NCI-H187 (cell line): ENCODE data around the gene RASSF5.
A peak's percentile ranks its signal among the peaks of the same experiment; 100 is the strongest.
"Not testable (repeated sequence)": the region's sequence is repeated elsewhere in the genome, so short reads cannot be mapped to it uniquely, and the experiment has no call there.

ENCODE experiments used
- DNase-seq, 2 experiments: peaks; one replicate each; lab custom pipeline; 2025; lab: John Stamatoyannopoulos, UW

The RASSF5 gene

DNA sequence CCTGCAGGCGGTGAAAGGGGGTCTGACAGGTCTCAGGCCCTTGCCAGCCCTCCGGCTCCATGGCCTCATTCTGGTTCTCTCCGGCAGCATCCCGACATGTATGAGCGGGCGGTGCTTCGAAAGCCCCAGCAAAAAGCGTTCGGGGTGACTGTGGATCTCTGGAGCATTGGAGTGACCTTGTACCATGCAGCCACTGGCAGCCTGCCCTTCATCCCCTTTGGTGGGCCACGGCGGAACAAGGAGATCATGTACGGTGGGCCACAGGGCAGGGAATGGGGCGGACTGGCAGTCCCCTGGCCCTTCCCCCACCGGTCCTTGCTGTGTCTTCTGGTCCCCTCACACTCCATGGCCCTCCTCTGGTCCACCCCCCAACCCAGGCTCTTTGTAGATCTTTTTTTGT lies 30.7 kb upstream of the RASSF5 start:
- DNase-seq, result no peak

DNA sequence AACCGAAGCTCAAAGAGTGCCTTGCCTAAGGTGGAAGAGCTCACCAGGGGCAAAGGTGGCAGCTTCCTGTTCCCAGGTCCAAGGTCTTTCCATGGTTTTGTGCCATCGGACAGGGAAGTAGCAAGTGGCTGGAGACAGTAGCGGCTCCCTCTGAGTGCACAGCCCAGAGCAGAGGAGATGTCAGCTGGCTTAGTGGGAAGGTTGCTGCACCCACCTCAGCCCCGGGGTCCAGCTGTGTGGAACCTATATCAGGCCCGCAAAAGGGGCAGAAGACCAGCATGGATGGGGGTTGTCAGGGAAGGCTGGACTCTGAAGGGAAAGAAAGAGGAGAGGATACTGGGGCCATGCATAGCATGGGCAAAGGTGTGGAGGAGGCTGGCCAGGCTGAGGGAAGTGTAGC lies 30.2 kb upstream of the RASSF5 start:
- no peak for DNase-seq

DNA sequence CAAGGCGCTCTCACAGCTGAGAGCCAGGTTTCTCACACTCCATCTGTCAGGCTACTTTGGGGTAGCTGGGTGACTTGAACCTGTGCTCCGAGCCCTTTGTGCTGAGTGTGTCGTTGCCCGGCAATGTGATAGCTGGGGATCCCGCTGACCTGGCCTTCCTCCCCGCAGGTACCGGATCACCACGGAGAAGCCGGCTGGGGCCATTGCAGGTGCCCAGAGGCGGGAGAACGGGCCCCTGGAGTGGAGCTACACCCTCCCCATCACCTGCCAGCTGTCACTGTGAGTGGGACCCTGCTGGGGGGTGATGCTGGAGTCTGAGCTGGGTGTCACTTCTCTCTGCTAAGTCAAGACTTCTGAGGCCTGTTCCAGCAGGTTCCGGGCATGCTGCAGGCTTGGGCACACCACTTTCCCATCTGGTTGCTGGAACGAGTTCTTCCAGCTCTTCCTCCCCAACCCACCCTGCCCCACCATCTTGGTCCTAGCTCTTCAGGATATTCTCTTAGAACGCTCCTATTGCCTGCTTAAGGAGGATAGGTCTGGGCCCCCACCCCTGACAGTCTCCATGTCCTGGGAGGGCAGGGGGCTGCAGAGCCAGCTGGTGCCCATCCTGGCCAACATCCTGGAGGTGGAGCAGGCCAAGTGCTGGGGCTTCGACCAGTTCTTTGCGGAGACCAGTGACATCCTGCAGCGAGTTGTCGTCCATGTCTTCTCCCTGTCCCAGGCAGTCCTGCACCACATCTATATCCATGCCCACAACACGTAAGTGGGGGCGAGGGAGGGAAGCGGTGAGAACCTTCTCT lies 29.6 kb upstream of the RASSF5 start:
- no peak for DNase-seq

DNA sequence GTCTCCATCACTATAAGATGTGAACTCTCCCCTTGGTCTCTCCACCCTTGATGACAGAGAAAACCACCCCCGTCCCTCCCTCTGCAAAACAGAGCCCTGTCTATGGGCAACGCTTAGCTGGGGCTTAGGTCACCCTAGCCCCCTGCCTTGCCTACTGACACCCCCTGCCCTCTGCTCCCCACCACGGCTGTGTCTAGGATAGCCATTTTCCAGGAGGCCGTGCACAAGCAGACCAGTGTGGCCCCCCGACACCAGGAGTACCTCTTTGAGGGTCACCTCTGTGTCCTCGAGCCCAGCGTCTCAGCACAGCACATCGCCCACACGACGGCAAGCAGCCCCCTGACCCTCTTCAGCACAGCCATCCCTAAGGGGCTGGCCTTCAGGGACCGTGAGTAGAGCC lies 28.6 kb upstream of the RASSF5 start:
- DNase-seq, result no peak

DNA sequence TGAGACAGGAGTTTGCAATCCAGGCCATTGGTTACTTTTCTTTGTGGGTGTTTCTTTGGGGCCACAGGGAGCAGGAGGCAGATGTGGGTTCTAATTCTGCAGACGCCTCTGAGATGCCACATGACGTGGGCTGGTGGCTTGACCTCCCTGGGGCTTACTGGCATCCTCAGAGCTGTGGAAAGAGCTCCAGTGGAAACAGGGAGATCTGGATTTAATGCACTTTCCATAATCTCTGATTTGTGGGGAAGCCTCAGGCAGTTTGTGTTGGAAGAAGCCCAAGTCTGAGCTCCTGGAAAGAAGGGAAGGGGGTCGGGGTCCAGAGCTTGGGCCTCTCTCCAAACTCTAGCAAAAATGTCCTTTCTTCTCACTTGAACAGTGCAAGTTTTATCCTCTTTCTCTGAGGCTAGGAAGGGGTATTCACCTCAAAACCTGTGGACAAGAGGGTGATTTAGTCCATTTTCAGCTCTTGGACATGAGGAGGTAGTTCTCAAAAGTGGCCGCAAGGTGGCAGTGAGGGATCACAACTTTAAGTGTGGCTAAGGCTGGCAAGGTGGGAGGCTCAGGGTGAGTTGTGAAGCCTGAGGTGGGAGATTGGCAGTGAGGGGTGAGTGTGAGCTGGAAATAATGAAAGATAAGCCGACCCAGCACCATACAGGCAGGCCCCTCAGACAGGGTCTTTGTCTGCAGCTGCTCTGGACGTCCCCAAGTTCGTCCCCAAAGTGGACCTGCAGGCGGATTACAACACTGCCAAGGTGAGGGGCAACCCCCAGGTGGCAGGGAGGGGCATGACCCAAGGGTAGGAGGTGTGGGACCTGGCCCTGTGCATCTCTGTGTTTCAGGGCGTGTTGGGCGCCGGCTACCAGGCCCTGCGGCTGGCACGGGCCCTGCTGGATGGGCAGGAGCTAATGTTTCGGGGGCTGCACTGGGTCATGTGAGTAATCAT lies 27.9 kb upstream of the RASSF5 start:
- DNase-seq, result peak; percentile 60 to 91

DNA sequence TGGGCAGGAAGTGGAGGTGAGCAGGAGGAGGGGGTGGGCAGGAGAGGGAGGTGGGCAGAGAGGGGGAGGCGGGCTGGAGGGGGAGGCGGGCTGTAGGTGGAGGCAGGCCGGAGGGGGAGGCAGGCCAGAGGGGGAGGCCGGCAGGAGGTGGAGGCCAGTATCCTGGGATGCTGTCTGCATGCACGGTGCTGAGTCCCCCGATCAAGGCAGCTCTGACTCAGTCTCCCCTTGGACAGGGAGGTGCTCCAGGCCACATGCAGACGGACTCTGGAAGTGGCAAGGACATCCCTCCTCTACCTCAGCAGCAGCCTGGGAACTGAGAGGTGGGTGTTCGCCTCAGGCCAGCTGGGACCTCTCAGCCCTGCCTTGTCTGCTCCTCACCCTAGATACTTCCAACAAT lies 27.1 kb upstream of the RASSF5 start:
- DNase-seq, result no peak

DNA sequence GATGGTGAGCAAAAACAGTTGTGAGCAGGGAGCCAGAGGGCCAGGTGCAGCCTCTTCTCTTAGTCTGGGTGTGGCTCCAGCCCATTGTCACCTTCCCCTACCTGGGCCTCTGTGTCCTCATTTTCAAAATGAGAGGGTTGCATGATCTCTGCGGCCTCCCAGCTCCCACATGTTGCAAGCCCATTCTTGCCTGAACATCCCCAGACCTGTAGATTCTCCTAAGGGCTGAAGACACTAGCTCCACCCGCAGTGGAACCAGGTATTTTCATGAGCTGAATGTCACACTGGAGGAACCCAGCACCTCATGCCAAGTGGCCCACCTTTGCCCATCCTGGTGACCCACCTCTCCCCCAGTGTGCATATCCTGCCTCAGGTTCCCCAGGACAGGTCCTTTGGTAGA lies 24.7 kb upstream of the RASSF5 start:
- DNase-seq, result peak; percentile 53 to 66

DNA sequence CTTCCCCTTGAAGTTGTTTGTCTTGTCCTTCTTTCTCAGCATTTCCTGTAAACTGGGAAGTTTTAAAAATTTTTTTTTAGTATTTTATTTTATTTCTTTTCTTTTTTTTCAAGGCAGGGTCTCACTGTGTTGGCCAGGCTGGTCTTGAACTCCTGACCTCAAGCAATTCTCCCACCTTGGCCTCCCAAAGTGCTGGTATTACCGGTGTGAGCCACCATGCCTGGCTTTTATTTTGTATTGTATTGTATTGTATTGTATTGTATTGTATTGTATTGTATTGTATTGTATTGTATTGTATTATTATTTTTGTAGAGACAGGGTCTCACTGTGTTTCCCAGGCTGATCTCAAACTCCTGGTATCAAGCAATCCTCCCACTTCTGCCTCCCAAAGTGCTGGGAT lies 23.5 kb upstream of the RASSF5 start:
- not testable (repeated sequence) for DNase-seq

DNA sequence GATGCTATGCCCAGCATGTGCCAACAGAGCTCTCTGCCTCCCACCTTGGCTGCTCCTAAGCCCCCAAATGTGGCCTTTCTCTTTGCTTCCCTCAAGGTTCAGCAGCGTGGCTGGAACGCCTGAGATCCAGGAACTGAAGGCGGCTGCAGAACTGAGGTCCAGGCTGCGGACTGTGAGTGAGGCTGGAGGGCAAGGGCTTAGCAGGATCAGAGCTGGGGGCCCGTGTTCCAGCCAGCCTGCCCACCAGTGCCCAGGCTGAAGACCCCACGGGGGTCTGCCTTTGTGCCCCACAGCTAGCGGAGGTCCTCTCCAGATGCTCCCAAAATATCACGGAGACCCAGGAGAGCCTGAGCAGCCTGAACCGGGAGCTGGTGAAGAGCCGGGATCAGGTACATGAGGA lies 22.4 kb upstream of the RASSF5 start:
- DNase-seq, result no peak

DNA sequence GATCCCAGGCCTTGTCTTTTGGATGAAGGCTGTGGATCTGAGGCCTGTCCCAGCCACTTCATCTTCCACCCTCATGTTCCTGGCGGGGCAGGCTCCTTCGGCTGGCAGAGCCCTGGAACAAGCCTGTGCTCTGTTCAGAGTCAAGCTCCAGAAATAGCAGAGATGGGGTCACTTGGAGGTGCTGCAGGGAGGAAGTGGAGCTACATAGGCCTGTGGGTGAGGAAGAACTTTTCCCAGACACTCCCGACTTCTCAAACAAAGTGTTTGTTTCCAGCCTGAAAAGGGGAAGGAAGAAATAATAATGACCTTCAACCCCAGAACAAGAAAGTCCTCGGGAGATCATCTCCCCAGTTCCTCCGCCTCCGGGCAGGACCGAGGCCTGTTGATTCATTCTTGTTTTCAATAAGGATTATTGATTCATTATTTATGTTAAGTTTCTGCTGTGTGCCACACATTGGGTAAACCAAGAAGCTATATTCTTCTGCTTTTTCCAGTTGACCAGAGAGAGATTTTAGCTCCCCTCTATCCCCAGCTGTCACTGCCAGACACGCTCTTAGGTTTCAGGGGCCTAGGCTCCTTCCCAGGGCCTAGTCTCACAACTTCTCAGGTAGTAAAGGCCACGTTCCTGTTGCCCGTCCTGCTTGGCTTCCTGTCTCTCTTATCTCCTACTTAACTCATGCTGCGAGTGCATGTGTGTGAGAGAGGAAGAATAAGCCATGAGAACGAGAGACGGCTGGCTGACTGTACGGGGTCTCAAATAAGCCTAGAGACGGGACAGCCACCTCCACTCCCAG lies 20.1 kb upstream of the RASSF5 start:
- no peak for DNase-seq

DNA sequence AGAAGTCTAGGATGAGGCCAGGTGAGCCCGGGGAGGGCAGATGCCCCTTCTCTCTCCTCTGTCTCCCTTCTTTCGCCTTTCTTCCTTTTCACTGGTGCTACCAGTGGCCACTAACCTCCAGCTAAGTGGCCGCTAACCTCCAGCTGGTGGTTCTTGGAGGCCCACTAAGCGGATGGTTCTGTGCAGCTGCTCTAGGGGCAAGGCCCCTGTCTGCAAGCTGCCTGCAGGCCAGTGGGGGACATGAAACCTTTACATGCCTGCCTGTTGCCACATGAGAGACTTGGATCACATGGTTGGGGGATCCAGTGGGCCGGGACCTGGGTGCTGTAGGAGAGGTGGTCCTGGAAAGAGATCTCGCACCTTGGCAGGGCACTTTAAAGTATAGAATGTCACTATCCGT lies 19.4 kb upstream of the RASSF5 start:
- no peak for DNase-seq

DNA sequence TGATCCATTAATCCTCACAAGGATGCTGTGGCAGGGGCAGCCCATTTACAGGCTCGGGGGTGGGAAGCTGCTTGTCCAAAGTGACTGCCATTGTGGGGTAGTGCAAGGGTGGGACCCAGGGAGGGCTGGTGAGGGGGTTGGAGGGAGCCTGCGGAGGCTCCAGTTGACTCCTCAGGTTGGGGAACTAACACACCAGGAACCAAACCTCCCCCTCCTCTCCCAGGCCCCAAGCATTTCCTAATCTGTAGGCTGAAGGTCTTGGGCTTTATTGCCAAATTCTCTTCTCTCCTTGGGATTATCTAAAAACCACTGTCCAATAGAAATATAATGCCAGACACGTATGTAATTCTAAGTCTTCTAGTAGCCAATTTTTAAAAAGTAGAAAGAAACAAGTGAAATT lies 18.9 kb upstream of the RASSF5 start:
- DNase-seq, result no peak

DNA sequence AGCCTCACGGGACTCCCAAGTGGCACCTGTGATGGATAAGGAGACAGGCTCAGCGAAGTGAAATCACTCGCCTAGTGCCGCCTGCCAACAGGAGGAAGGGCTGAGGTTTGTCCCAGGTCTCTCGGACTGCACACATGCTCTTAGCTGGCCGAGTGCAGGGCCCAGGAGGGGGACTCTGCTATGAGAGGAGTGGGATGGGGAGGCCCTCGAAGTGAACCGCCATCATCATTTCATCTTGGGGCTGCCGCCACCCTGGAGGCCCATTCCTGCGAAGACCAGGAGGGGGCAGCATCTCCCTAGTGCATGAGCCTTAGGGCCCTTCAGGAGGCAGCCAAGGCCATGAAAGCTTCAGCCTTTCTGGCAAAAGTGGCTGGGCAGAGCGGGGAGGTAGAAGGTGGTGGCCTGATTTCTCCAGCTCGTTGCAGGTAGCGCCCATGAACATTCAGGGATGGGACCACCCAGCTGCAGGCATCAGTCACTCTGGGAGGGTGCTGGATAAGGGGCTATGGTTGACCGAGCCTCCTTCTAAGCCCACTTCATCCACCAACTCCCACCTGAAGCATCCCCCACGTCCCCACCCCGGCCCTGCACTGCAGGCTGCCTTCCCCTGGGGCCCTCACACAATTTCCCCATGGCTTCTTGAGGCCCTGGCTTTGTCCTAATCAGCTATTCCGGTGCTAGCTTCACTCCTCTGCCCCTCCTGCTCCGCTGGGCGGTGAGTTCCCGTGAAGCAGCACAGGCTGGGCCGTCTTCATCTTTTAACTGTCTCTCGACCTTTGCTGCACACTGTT lies 17.2 kb upstream of the RASSF5 start:
- peak; percentile 85 to 93 for DNase-seq

DNA sequence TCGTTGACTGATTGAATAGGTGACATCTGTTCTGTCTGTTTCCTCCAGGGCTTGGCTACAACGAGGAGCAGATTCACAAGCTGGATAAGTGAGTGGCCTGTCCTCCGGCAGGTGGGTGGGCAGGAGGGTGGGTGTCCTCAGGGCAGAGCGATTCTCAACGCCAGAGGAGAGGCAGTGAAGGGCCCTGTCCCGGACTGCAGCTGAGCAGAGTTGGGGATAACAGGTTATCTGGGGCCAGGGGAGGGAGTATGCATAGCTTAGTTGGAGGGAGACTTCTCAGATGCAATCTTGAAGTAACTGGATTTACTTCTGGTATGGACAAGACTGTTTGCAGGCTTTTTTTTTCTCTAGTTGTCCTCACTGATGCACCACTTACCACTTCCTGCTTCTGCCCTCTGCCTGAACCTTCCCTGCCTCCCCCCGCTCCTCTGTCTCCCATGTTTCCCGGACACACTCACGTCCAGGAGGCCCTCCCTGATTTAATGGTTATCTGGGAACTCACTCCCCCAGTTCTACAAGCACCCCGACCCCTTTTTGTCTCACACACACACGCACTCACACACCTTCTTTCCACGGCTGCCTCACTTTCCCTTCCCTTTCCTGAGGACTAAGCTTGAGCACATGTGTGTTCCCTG lies 16.4 kb upstream of the RASSF5 start:
- DNase-seq, result no peak

DNA sequence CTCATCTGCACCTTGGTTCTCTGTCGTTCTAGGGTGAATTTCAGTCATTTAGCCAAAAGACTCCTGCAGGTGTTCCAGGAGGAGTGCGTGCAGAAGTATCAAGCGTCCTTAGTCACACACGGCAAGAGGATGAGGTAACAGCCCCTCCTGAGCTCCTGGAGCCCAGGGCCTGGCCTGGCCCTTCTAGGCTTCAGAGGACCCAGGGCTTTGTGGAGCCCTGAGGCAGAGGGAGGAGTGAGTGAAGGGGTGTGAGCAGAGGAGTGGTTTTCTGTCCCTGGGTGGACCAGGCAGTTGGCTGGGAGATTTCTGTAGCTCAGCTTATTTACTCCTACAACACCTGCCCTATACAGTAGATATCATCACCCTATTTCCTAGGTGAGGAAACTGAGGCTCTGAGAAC lies 15.7 kb upstream of the RASSF5 start:
- DNase-seq, result no peak

DNA sequence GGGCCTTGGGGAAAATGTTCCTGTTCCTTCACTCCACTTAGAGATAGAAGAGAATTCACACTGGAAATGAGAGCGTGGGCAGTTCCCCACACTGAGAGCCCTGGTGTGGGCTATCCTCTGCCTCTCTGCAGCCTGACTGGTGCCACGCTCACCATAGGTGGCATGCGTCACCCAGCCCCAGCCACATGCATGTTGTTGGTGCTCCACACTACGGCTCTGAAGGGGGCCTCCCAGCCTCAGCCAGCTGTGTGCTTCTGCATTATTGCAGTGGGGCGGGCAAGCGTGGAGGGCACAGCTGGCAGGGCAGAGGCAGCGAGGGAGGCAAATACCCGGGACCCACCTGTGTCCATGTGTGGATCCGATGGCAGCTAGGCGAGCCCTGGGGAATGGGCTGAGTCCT lies 14.7 kb upstream of the RASSF5 start:
- no peak for DNase-seq

DNA sequence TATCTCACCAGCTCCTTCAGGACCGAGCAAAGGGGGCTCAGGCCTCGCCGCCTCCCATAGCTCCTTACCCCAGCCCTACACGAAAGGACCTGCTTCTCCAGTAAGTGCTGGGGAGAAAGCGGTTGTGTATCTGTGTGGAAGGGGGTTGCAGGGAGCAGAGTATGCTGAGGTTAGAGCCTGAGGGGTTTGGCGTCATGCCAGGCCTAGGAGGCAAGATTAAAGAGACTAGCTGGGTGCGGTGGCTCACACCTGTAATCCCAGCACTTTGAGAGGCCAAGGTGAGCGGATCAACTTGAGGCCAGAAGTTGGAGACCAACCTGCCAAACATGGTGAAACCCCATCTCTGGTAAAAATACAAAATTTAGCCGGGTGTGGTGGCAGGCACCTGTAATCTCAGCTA lies 14.1 kb upstream of the RASSF5 start:
- DNase-seq, result no peak

DNA sequence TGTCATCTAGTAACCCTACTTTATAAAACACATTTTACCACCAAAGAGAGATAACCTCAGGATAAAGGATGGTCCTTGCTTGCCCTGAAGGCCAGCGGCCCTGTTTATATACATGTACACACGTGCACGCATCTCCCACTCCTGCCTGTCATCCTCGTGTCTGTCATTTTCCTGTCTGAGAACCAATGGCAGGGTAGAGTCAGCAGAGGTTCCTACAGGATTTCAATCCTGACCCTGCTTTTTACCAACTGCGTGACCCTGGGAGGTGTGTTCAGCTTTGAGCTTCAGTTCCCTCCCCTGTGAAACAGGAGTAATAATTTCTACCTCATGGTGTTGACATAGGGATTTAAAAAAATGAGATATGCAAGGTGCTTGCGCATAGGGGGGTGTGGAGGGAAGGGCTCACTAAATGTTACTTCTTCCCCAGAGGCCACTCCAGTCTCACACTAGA lies 12.3 kb upstream of the RASSF5 start:
- no peak for DNase-seq

DNA sequence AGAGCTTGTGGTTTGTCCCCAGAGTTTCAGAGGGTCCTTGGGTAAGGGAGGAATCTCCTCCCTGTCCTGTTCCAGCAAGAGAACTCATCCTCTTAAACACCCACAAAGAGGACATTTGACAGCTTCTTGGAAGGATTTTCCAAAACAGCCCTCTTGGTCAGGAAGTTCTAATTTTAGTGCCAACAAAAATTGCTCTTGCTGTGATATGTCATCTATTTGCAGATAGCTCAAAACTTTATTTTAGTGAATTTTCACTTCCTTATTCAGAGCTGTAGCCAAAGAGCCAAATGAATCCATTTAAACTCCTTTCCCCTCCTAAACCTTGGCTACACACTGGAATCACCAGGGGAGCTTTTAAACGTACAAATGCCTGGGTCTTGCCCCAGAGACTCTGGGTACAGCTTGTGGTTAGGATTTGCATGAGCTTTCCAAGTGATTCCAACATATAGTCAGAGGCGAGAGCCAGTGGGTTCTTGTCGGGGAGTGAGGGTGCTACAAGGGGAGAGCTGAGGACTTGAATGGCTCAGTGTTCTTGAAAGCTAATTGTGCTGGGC lies 11.8 kb upstream of the RASSF5 start:
- DNase-seq, result no peak

DNA sequence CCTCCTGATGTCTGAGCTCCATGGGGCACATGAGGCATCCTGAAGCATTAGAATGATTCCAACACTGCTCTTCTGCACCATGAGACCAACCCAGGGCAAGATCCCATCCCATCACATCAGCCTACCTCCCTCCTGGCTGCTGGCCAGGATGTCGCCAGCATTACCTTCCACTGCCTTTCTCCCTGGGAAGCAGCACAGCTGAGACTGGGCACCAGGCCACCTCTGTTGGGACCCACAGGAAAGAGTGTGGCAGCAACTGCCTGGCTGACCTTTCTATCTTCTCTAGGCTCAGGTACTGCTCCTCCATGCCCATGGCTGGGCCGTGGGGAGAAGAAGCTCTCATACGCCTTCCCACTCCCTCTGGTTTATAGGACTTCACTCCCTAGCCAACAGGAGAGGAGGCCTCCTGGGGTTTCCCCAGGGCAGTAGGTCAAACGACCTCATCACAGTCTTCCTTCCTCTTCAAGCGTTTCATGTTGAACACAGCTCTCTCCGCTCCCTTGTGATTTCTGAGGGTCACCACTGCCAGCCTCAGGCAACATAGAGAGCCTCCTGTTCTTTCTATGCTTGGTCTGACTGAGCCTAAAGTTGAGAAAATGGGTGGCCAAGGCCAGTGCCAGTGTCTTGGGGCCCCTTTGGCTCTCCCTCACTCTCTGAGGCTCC lies 11.1 kb upstream of the RASSF5 start:
- DNase-seq, result no peak
